ENCODE data around the gene CCDC159.

CCDC159 gene

GRCh38 chr19:11331502-11331901 is 14.8 kb upstream of the CCDC159 start:
- TF ChIP-seq SIN3A (IDR thresholded peaks at IDR 0.05; ENCODE audit: borderline replicate concordance, insufficient read depth, low read length) = no peak
- TF ChIP-seq FOXP2 (optimal IDR thresholded peaks at IDR 0.05; ENCODE audit: borderline replicate concordance, extremely low read depth, extremely low read length, insufficient read depth) = no peak
- TF ChIP-seq, protein P1, sequence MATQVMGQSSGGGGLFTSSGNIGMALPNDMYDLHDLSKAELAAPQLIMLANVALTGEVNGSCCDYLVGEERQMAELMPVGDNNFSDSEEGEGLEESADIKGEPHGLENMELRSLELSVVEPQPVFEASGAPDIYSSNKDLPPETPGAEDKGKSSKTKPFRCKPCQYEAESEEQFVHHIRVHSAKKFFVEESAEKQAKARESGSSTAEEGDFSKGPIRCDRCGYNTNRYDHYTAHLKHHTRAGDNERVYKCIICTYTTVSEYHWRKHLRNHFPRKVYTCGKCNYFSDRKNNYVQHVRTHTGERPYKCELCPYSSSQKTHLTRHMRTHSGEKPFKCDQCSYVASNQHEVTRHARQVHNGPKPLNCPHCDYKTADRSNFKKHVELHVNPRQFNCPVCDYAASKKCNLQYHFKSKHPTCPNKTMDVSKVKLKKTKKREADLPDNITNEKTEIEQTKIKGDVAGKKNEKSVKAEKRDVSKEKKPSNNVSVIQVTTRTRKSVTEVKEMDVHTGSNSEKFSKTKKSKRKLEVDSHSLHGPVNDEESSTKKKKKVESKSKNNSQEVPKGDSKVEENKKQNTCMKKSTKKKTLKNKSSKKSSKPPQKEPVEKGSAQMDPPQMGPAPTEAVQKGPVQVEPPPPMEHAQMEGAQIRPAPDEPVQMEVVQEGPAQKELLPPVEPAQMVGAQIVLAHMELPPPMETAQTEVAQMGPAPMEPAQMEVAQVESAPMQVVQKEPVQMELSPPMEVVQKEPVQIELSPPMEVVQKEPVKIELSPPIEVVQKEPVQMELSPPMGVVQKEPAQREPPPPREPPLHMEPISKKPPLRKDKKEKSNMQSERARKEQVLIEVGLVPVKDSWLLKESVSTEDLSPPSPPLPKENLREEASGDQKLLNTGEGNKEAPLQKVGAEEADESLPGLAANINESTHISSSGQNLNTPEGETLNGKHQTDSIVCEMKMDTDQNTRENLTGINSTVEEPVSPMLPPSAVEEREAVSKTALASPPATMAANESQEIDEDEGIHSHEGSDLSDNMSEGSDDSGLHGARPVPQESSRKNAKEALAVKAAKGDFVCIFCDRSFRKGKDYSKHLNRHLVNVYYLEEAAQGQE (IDR thresholded peaks at IDR 0.05; ENCODE audit: insufficient read depth in 1 of 2, low read depth in 2 of 2, low read length in 2 of 2) = no peak
- TF ChIP-seq POLR2AphosphoS5 (IDR thresholded peaks at IDR 0.05; ENCODE audit: low read depth, low read length) = no peak
- TF ChIP-seq TAF1 (IDR thresholded peaks at IDR 0.05; ENCODE audit: borderline replicate concordance, insufficient read depth, low read length) = no peak

DNA sequence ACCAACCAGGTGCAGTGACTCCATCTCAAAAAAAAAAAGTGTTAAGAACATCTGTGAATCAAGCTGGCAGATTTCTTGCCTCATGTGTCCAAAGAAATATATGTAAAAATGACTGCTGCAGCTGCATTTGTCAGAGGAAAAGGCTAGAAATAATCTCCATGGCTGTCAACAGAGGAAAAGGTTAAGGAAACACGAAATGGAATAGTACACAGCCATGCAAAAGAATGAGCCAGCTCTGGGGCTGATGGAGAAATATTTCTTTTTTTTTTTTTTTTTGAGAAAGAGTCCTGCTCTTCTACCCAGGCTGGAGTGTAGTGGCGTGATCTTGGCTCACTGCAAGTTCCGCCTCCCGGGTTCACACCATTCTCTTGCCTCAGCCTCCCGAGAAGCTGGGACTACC is 13.5 kb upstream of the CCDC159 start:
- TF ChIP-seq TAF1 (IDR thresholded peaks at IDR 0.05; ENCODE audit: borderline replicate concordance, insufficient read depth, low read length) = no peak
- no peak for TF ChIP-seq POLR2AphosphoS5 (IDR thresholded peaks at IDR 0.05; ENCODE audit: low read depth, low read length)
- TF ChIP-seq FOXP2 (optimal IDR thresholded peaks at IDR 0.05; ENCODE audit: borderline replicate concordance, extremely low read depth, extremely low read length, insufficient read depth) = no peak
- TF ChIP-seq SIN3A (IDR thresholded peaks at IDR 0.05; ENCODE audit: borderline replicate concordance, insufficient read depth, low read length) = no peak
- TF ChIP-seq, protein P1 (IDR thresholded peaks at IDR 0.05; ENCODE audit: insufficient read depth in 1 of 2, low read depth in 2 of 2, low read length in 2 of 2) = no peak

- TF ChIP-seq POLR2AphosphoS5 (IDR thresholded peaks at IDR 0.05; ENCODE audit: low read depth, low read length) (no peak), SIN3A (IDR thresholded peaks at IDR 0.05; ENCODE audit: borderline replicate concordance, insufficient read depth, low read length) (no peak), FOXP2 (optimal IDR thresholded peaks at IDR 0.05; ENCODE audit: borderline replicate concordance, extremely low read depth, extremely low read length, insufficient read depth) (no peak), TAF1 (IDR thresholded peaks at IDR 0.05; ENCODE audit: borderline replicate concordance, insufficient read depth, low read length) (no peak)
- TF ChIP-seq, protein P1 (IDR thresholded peaks at IDR 0.05; ENCODE audit: insufficient read depth in 1 of 2, low read depth in 2 of 2, low read length in 2 of 2) = no peak
Measured at GRCh38 chr19:11335449-11336146, 10.7 kb upstream of the CCDC159 start.

- TF ChIP-seq, protein P1 (IDR thresholded peaks at IDR 0.05; ENCODE audit: insufficient read depth in 1 of 2, low read depth in 2 of 2, low read length in 2 of 2) = no peak
- no peak for TF ChIP-seq FOXP2 (optimal IDR thresholded peaks at IDR 0.05; ENCODE audit: borderline replicate concordance, extremely low read depth, extremely low read length, insufficient read depth)
- TF ChIP-seq TAF1 (IDR thresholded peaks at IDR 0.05; ENCODE audit: borderline replicate concordance, insufficient read depth, low read length) = no peak
- TF ChIP-seq SIN3A (IDR thresholded peaks at IDR 0.05; ENCODE audit: borderline replicate concordance, insufficient read depth, low read length) = no peak
- no peak for TF ChIP-seq POLR2AphosphoS5 (IDR thresholded peaks at IDR 0.05; ENCODE audit: low read depth, low read length)
Measured at GRCh38 chr19:11337080-11337479, 9.2 kb upstream of the CCDC159 start.

All from PFSK-1 (cell line).